C4-2B (cell line): ENCODE data around the gene PROP1.
"Not testable (repeated sequence)": the region's sequence is repeated elsewhere in the genome, so short reads cannot be mapped to it uniquely, and the experiment has no call there.

Experiments
- CTCF ChIP-seq: fragments of 450-650 bp; conservative IDR thresholded peaks from 2 replicates; pipeline ENCODE4 v1.5.1; 2017; ENCODE audit warnings: mild to moderate bottlenecking
- ZFX ChIP-seq: fragments of 450-650 bp; IDR thresholded peaks from 2 replicates; pipeline ENCODE4 v1.6.1; 2017

- TF ChIP-seq CTCF, ZFX: not testable (repeated sequence)
Observed at GRCh38 chr5:178006181-178006535, 10.1 kb upstream of the PROP1 start.
